ENCODE results near the gene TEX50. TPM values are rescaled to one million over a fixed set of nuclear protein-coding genes. Genes with fewer than 3 reads are reported as not detected.
"Not testable (repeated sequence)": the region's sequence is repeated elsewhere in the genome, so short reads cannot be mapped to it uniquely, and the experiment has no call there.

The TEX50 gene
- total RNA-seq, 1 donor from 2014 or later = not detected

DNA sequence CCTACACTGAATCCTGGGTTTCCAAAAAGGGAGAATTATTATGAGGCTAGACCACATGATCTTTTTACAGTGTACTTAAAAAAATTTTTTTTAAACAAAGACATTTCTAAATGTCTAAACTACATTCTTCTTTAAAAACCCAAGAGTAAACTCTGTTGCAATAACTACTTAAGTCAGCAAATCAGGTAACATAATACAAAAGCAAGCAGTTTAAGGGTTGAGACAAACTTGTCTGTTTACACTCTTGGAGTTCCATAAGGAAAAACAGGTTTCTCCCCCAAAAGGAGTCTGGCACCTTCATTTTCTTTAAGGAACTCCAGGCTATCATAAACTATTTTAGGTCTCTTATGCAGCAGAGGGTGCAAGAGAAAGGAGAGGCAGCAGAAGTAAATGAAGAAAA, 47.0 kb downstream of the TEX50 start:
- Mint-ChIP-seq H3K36me3 (ENCODE audit: low read depth) (no peaks in the 10 kb centered on the region), H3K9me3 (peaks cover 15% of the 10 kb centered on the region), H3K27ac (no peak overlapping the region), H3K27me3 (peaks cover 12% of the 10 kb centered on the region), H3K4me3 (no peak overlapping the region), H3K4me1 (no peaks in the 10 kb centered on the region)
- no peak for DNase-seq
- intact Hi-C loops (cut with micrococcal nuclease) = no loop called here

DNA sequence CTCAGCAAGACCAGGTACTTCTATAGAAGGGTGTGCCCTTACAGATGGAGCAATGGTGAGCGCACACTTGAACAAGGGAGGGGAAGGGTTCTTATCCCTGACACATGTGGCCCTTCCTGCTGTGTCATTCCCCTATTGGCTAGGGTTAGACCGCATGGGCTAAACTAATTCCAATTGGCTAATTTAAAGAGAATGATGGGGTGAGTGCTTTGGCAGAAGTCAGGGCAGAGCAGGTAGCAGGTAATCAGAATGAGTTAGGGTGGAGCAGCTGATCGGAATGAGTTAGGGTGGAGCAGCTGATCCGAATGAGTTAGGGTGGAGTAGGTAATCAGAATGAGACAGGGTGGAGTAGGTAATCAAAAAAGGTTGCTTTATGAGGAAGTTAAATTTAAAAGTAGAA, 48.7 kb downstream of the TEX50 start:
- intact Hi-C loops (cut with micrococcal nuclease); DNase-seq; H3K36me3 Mint-ChIP-seq (ENCODE audit: low read depth); H3K4me3 Mint-ChIP-seq; H3K27ac Mint-ChIP-seq; H3K4me1 Mint-ChIP-seq; H3K9me3 Mint-ChIP-seq: not testable (repeated sequence)
- peaks cover 11% of the 10 kb centered on the region for H3K27me3 Mint-ChIP-seq

GRCh38 chr1:173685121-173685520, 50.0 kb downstream of the TEX50 start:
- H3K27me3 Mint-ChIP-seq; H3K27ac Mint-ChIP-seq; H3K4me3 Mint-ChIP-seq; intact Hi-C loops (cut with micrococcal nuclease); H3K36me3 Mint-ChIP-seq (ENCODE audit: low read depth); DNase-seq; H3K4me1 Mint-ChIP-seq; H3K9me3 Mint-ChIP-seq: not testable (repeated sequence)

Other genes with a start within 250 kb of the TEX50 start
- gene PRDX6, start 158.0 kb upstream of the TEX50 start, total RNA-seq = 127 and 131 TPM in 2 replicates
- not detected in 2 replicates for gene SLC9C2, start 32.3 kb upstream of the TEX50 start, total RNA-seq
- gene ANKRD45, start 34.5 kb downstream of the TEX50 start, total RNA-seq = not detected in 2 replicates
- gene KLHL20, start 79.6 kb downstream of the TEX50 start, total RNA-seq = 15.4 and 17.1 TPM in 2 replicates
- gene DARS2, start 189.3 kb downstream of the TEX50 start, total RNA-seq = 47.6 and 52.2 TPM in 2 replicates
- 23.2 and 24.4 TPM in 2 replicates for gene CENPL, start 189.5 kb downstream of the TEX50 start, total RNA-seq
- gene GAS5, start 232.7 kb downstream of the TEX50 start, total RNA-seq = 695 and 703 TPM in 2 replicates
- 8.7 and 9.1 TPM in 2 replicates for gene ZBTB37, start 233.0 kb downstream of the TEX50 start, total RNA-seq

All from activated CD4-positive, alpha-beta T cell treated with anti-CD3 and anti-CD28 coated beads, Interleukin-2, amount 10 ng/mL, durations not matched to agents 24 days and 14 days (primary cell).